Measurements from ENCODE around the gene SZT2.

DNA sequence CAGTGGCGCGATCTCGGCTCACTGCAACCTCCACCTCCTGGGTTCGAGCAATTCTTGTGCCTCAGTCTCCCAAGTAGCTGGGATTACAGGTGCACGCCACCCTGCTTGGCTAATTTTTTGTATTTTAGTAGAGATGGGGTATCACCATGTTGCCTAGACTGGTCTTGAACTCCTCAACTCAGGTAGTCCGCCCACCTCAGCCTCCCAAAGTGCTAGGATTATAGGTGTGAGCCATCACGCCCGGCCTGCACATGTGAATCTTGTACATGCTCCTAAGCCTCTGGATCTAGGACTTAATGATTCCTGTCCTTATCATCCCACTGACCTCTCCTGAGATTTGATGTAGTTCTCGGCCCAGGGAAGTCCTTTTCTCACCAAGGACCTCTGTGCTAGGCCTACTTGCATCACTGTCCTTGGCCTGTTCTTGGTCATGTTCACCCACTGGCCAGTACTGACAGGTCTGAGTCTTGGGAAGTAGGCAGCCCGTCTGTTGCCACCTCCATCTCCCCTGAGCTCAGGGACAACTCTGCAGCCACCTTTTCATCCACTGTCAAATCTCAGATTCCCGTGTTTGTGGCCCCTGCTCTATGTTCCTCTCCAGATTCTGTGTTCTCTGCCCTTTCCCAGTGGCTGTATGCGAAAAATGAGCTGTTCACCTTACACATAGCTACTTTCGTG is 54.6 kb downstream of the SZT2 start:
- TF ChIP-seq SMC3 (IDR thresholded peaks at IDR 0.05; ENCODE audit: low read depth, low read length) = no peak
- TF ChIP-seq, protein P1, sequence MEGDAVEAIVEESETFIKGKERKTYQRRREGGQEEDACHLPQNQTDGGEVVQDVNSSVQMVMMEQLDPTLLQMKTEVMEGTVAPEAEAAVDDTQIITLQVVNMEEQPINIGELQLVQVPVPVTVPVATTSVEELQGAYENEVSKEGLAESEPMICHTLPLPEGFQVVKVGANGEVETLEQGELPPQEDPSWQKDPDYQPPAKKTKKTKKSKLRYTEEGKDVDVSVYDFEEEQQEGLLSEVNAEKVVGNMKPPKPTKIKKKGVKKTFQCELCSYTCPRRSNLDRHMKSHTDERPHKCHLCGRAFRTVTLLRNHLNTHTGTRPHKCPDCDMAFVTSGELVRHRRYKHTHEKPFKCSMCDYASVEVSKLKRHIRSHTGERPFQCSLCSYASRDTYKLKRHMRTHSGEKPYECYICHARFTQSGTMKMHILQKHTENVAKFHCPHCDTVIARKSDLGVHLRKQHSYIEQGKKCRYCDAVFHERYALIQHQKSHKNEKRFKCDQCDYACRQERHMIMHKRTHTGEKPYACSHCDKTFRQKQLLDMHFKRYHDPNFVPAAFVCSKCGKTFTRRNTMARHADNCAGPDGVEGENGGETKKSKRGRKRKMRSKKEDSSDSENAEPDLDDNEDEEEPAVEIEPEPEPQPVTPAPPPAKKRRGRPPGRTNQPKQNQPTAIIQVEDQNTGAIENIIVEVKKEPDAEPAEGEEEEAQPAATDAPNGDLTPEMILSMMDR (conservative IDR thresholded peaks at IDR 0.05; ENCODE audit: low read depth, low read length) = no peak
- TF ChIP-seq POLR2A (IDR thresholded peaks at IDR 0.05; ENCODE audit: low read depth, low read length) = no peak
- TF ChIP-seq CEBPB (IDR thresholded peaks at IDR 0.05; ENCODE audit: low read depth, low read length) = no peak
- TF ChIP-seq, protein P2, sequence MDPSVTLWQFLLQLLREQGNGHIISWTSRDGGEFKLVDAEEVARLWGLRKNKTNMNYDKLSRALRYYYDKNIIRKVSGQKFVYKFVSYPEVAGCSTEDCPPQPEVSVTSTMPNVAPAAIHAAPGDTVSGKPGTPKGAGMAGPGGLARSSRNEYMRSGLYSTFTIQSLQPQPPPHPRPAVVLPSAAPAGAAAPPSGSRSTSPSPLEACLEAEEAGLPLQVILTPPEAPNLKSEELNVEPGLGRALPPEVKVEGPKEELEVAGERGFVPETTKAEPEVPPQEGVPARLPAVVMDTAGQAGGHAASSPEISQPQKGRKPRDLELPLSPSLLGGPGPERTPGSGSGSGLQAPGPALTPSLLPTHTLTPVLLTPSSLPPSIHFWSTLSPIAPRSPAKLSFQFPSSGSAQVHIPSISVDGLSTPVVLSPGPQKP (IDR thresholded peaks at IDR 0.05; ENCODE audit: borderline replicate concordance, low read depth, low read length) = no peak
- no peak for TF ChIP-seq CHD1 (IDR thresholded peaks at IDR 0.05; ENCODE audit: low read depth, low read length)
- TF ChIP-seq, protein P3, sequence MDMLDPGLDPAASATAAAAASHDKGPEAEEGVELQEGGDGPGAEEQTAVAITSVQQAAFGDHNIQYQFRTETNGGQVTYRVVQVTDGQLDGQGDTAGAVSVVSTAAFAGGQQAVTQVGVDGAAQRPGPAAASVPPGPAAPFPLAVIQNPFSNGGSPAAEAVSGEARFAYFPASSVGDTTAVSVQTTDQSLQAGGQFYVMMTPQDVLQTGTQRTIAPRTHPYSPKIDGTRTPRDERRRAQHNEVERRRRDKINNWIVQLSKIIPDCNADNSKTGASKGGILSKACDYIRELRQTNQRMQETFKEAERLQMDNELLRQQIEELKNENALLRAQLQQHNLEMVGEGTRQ (IDR thresholded peaks at IDR 0.05; ENCODE audit: low read depth, low read length) = no peak
